ENCODE measurements around the gene SLC23A2.
"Not testable (repeated sequence)": the region's sequence is repeated elsewhere in the genome, so short reads cannot be mapped to it uniquely, and the experiment has no call there.

Gene SLC23A2

DNA sequence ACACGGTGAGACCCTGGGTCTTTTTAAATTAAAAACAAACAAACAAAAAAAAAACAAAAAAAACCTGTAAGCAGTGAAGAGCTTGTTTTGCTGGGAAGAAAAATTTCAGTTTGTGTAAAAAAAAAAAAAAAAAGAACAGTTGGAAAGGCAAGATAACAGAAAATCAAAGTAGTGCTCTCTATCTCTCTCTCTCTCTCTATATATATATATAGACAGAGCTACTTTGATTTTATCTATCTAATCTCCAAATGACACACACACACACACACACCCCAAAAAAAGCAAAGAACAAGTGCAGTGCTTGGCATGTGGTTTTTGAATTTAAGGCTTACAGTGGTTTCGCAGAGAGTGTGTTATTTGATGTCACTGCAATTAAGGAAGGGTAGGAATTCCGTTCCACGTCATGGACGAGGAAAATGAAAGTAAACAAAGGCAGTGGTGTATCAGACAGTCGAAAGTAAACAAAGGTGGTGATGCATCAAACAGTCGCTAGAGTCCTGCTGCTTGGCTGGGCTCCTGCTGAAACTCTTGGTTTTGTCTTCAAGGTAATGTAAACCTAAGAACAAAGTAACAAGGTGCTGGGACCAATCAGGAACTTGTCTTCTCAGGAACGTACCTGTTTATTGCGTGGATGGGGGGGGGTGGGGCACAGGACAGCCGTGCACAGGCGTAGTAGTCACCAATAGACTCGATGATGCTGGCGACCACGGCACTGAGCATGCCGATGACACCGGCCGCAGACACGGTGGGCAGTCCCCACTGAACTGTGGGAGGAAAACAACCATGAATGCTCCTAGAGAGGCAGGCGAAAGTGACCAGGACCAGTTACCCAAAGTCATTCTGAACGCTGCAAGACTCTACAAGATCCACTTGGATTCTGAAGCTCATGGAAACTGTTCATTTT lies 131.8 kb downstream of the SLC23A2 start:
- no peak for DNase-seq

DNA sequence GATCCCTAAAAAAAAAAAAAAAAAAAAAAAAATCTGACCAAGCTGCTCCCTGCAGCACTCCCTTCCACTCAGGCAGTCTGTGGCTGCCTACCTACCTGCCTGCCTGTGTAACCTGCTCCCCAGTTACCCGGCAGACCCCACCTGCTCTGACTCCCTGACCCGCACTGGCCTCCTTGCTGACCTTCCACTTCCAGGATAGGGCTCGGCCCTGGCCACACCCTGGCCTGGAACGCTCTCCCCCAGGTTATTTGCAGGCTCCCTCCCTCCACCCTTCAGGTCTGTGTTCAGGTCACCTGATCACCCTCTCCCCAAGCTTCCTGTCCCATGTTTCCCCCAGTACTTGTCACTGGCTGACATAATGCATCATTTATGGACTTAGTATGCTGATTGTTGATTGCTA lies 134.3 kb downstream of the SLC23A2 start:
- no peak for DNase-seq

DNA sequence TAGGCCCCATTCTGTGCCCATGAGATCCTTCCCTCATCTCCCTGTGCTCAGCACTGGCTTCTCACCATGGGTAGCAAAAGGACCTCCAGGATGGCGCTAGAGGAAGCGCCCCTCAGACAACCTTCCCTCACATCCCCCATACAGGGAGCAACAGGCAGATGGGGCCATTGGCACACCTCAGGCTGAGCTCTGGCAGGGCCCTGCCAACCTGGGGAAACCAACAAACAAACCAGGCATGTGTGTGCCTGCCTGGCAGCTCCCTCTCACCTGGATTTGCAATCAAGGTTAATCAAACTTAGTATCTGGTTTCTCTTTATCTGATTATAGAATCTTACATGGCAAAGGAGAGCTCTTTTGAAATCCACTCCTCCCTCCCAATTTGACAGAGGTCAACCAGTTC lies 134.9 kb downstream of the SLC23A2 start:
- DNase-seq: no peak

DNA sequence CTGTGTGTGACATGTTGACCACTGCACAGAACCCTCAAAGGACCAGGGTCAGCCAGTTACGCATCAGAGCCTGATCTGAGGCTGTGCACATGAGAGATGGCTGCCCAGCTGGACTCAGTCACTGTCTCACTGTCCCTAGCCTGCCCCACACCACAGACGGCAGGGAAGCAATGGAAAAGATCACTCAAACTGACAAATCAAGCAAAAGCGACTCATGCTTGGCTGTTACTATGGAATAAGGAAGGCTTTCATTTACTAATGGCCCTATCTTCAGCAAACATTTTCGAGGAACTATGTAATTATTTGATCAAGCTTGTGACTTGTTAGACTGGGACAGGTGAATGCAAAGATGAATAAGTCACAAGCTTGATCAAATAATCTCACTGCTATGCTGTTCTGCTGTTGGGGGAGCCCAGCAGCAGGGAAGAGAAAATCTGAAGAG lies 137.0 kb downstream of the SLC23A2 start:
- DNase-seq: no peak

DNA sequence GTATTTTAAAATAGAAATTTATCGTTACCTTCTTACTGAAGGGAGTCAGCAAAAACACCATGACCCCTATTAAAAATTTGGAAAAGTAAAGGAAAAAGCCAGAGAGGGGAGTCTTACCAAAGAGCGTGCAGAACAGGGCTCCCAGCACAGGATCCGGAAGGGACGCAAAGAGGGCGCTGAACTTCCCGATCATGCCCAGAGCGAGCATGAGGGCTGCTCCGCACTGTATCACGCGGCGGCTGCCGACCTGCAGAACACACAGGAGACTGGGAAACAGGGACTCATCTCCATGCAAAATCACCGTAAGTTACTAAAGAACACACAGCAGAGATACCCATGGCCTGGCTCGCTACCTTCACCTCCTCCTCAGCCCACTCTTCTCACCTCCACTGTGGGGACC lies 138.6 kb downstream of the SLC23A2 start:
- no peak for DNase-seq

DNA sequence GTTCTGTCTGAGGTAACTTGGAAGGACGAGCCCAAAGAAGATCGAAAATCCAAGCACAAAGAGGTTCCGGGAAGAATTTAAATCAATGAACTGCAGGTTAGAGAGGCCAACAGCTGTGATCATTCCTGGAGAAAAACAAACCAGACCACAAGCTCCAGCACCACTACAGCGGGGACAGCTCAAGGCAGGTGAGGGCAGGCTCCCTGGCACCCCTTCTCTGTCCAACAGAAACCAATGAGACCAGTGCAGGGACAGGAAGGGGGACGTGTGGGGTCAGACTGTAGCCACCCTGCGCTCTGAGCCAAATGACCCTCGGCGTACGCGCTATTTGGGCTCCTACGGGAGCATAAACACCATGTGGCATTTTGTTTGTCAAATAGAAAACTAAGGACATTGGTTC lies 139.3 kb downstream of the SLC23A2 start:
- no peak for DNase-seq

DNA sequence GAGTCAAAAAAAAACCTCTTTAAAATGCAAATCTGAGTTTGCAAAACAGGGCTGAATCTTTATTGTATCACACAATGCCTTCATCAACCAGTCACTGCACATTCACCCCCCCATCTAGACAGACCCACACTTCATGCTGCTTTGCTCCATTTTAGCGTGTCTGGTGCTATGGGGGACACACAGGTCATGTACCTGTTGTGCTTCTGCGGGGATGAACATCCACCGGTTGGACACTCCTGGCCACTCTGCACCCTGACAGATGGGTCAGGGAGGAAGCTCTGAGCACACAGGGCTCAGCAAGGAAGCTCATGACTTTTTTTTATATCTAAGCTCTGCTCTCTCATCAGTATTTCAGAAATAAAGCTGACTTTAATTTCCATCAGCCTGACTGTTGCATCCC lies 143.3 kb downstream of the SLC23A2 start:
- DNase-seq: no peak

DNA sequence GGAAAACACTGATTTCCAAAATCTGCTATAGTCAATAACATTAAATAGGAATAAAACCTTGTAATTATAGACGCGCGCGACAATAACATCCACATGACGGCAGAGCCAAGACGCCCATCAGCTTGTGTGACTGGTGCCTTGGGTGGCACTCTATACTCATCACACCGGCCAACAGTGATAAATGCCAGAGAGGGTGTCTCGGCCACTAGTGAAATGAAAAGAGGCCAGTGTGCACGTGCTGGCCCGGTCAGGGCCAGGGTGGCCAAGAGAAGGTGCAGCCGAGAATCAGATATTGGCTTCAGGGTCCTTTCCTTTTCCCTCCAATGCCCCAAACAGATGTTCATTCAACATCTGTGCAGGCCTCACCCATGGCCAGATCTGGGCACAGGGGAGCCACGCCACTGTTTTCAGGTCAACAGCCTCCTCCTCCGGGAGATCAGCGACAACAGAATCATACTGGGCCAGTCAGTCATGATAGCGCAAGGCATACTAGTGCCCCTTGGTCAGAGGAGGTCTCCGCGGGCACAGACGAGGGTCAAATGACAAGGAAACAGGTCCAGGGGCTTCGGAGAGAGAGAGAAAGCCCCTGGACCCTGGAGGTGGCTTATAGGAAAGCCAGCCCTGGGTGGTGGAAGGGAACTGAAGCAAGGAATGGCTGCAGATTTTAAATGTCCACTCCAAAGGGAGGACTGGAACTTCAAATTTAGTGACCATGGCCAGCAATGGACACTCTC lies 145.1 kb downstream of the SLC23A2 start:
- no peak for DNase-seq

DNA sequence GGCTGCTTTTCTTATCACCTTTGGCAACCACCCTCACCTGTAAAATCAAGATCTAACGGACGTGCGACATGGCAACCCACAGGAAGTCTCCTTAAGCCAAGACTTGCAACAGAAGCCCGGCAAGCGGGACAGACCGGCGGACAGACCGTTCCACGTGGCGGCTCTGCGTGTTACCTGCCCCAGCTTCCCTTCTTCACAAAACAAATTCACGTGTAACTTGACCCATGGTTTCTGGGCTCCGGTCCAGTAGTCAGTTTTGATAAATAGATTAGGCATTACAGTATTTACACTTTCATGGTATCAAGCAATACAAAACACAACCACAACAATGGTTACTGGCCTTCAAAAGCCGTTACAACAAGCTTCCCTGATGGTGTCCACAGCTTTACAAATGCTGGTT lies 145.8 kb downstream of the SLC23A2 start:
- no peak for DNase-seq

DNA sequence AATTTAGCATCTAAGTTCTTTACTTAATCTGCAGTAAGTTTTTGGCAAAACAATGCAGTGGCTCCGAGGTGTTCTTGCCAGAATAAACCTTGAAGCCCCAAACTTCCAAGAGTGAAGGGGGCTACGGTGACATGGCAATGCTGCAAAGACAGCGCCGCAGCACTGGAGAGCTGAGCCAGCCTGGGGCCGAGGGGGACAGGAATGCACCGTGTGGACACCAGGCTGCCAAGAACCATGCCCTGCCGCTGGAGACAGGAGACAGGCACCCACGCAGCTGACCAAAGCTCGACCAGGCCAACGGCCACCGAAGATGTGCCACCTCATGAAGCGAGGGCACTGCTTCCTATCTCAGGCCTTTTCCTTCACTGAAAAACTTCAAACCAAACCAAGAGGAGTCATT lies 146.2 kb downstream of the SLC23A2 start:
- no peak for DNase-seq

DNA sequence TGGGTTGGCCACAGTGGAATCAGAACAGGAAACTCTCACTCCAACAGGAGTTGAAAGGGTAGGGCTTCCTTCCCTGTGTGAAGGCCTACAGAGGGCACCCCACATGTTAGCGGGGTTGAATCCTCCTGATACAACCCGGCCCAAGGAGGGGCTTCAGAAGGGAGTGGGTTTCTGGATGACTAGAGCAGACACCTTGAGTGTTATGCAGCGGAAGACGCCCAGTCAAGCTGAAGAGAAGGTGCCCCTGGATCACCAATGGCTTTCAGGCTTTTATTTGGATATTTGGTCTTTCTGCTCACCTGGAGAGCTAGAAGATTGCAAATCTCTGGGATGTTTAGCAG lies 146.8 kb downstream of the SLC23A2 start:
- DNase-seq: no peak

DNA sequence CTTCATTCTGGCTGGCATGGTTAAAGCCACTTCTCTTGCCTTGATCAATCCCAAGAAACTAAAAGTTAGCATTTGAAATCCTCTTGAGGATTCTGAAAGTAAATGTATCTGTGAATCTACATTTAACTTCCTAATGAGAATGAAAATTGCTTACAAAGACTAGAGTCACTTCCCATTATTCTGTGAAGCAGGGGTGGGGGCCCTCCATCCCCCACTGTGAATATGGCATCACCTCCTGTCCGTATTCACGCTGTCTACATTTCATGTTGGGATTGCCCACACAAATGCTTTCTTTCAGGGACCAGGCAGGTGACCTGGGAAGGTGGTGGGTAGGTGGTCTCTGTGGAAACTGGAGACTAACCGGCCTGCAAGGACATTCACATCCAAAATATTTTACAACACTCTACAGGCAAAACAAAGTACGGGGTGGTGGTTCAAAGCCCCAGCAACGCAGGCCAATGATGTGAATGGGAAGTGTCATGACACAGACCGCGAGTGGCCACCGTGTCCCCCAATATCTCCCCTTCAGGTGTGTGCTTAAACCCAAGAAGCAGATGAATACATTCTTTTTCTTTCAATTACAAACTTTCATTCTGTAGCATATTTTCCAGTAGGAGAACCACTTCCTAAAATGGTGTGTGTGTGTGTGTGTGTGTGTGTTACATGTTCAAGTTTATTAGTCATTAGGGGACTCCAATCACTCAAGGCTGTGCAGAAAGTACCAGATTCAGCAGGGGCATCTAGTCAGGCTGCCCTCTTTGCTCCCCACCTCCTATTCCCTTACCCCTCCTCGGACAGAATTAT lies 147.4 kb downstream of the SLC23A2 start:
- DNase-seq: no peak

DNA sequence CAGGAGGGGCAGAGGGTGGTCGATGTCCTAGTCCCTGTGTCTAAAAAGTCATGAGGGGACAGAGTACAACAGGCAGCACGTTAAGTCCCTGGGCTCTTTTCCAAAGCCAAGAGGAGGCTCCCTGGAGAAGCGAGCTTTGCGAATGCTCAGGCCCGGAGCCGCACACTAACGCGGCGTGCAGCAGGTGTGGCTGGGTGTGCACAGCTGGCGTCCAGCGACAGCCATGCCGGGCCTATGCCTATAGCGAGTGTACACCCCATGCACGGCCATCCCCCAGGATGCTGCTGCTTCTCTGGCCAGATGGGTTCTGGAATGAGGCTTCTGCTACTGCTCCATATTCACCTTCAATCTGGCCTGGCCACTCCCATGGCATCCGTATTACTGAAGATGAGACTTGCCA lies 148.3 kb downstream of the SLC23A2 start:
- DNase-seq: no peak

DNA sequence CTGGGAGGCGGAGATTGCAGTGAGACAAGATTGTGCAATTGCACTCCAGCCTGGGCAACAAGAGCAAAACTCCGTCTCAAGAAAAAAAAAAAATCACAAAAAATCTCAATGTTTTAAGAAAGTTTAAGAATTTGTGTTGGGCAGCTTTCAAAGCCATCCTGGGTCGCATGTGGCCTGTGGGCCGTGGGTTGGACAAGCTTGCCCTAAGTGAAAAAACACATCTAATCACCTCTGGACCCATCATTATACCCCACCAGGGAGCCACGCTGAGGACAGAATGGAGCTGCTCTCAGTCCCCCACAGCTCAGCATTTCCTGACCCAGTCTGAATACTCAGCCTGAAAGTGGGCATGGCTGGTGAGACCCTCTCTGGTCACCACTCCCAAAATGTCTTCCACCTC lies 150.3 kb downstream of the SLC23A2 start:
- DNase-seq: no peak

DNA sequence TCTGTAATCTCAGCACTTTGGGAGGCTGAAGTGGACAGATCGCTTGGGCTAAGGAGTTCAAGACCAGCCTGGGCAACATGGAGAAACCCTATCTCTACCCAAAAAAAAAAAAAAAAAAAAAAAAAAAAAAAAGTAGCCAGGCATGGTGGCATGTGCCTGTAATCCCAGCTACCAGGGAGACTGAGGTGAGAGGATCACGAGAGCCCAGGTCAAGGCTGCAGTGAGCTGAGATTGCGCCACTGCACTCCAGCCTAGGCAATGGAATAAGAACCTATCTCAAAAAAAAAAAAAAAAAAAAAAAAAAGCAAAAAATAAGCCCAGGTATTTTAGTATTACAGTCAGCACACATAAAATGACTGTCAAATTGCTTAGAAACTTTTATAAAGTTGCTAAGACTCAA lies 152.5 kb downstream of the SLC23A2 start:
- DNase-seq: not testable (repeated sequence)

DNA sequence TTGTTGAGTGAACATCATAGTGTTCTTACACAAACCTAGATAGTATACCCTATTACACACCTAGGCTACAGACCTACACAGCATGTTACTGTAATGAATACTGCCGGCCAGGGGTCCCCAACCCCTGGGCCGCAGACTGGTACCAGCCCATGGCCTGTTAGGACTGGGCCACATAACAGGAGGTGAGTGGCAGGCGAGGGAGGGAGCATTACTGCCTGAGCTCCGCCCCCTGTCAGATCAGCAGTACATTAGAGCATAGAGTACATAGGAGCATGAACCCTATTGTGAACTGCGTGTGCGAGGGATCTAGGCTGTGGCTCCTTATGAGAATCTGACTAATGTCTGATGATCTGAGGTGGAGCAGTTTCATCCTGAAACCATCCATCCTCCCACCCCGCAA lies 153.3 kb downstream of the SLC23A2 start:
- DNase-seq: no peak

DNA sequence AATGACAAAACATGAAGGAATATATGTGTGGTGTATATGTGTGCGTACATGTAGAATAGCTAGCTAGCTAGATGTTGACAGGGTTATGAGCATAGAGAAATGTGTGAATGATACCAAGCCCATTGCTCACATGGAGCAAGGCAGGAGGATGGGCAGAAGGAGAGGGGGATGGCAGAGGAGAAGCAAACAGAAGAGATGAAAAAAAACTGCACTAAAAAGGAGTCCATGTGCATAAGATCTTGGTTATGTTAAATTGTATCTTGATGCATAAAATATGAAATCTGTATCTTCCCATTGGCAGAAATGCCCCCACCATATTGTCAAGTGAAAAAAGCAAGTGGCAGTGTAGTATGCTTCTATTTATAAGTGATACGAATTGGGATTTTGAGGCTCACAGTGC lies 154.5 kb downstream of the SLC23A2 start:
- DNase-seq: no peak

DNA sequence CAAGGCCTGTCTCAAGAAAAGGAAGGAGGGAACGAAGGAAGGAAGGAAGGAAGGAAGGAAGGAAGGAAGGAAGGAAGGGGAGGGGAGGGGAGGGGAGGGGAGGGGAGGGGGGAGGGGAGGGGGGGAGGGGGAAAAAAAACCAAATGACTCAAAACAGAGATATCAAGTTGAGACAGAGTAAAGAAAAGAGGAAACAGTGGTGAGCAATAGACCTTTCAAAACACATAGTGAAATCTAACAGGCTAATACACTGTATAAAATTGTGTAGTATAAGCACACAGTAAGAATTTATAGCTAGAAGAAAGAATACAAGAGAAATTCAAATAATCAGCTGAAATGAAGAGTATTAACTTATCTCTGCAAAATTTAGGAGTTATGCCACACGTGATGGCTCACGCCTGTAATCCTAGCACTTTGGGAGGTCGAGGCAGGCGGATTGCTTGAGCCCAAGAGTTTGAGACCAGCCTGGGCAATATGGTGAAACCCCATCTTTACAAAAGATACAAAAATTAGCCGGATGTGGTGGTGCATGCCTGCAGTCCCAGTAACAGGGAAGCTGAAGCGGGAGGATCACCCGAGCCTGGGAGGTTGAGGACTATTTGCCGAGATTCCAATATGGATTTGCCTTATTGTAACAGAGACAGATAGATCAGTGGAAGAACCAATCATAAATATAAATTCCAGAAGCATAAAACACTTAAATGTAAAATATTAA lies 156.4 kb downstream of the SLC23A2 start:
- no peak for DNase-seq

DNA sequence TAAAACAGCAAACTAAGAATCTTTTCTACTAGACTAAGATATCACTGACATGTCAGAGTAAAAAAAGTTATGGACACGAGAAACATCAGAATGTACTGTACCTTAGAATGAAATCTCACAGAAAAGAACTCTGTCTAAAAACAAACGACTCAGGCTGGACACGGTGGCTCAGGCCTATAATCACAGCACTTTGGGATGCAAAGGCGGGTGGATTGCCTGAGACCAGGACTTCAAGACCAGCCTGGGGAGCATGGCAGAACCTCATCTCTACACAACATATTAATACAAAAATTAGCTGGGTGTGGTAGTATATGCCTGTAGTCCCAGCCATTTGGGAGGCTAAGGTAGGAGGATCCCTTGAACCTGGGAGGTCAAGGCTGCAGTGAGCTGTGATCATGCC lies 157.0 kb downstream of the SLC23A2 start:
- DNase-seq: no peak

DNA sequence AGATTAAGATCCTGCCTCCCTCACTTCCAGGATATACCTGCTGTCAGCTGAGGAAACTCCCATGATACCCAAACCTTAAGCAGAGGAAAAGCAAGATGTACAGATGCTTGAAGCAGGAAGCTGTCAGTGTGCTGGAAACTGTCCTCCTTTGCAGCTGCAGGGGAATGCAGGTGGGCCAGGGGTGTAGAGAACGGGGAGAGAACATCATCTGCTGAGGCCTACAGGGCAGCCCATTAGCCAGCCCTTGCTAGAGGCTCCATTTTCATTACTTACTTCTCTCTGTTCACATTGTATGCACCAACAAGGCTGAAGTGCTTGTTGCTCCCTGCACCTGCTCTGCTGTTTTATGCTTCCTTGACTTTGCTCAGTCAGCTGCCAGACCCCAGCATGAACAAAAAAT lies 160.5 kb downstream of the SLC23A2 start:
- no peak for DNase-seq

DNA sequence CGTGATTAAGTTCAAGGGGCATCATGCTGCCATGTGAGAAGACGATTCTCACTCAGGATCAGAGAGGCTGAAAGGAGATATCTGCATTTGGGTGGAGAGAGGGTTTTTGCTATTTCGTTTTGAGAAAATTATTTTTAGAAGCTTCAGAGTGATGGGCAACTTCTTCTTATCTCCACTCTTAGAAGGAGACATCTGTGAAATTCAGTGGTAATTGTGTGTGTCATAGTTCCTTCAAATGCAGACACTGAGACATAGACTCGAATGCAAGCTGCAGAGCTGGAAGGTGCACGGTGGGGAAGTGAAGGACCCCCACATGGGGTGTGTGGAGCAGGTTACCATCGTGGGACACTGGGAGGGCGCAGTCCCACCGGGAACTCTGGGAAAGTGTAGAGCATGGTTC lies 162.8 kb downstream of the SLC23A2 start:
- no peak for DNase-seq

DNA sequence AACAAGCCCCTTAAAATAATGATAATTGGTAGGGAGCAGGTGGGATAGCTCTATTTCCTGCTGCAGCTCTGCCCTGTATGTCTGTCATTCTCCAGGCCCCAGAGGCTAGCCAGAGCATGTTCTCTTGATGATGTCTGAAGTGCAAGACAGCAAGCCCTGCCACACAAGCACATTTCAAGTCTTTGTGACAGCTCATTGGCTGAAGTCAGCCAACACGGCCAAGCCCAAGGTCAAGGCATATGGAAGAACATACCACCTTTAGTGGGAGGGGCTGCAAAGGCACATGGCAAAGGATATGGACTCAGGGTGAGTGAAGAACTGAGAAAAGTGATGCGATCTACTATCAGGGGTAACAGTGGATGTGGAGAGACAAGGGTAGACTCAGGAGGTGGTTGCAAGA lies 163.6 kb downstream of the SLC23A2 start:
- no peak for DNase-seq

DNA sequence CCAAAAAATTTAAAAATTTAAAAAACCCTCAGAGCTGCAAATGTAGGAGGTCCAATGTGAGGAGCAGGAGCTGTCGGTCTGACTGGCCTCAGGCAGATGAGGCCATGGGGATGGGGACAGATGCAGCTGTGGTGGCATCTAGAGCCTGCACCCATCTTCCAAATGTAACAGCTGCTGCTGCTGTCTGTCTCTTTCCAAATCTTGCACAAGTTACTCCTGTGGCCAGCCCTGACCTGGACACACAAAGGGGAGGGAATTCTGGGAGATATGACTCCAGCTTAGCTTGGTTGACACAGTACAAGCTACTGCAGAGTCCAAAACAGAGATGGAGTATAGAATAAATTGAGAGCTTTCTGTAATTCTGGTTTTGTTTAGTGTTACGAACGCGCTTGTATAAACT lies 164.4 kb downstream of the SLC23A2 start:
- DNase-seq: no peak
